HepG2 (cell line): ENCODE measurements around the gene CAMK2G. TPM values are rescaled to one million over a fixed set of nuclear protein-coding genes. Genes with fewer than 3 reads are reported as not detected.

Experiments
- ATAC-seq: fragments of 200-7000 bp; cut with Tn5 transposase; 3 replicates; pipeline ENCODE4 v1.9.1; 2020; ENCODE audit warnings: mild to moderate bottlenecking, moderate library complexity
- BruUV-seq: library from RNA; stranded (reverse); fragments of 400-500 nt; replicated peaks from 2 replicates; lab custom pipeline; 2021; lab: Mats Ljungman, UMichigan
- CTCF ChIA-PET: fragments of 300-600 bp; formaldehyde crosslinking; extraction: SDS; loops from one replicate; lab custom pipeline; 2021; ENCODE audit warnings: low total read pairs, inconsistent platforms, low intra/inter-chr PET ratio; lab: Yijun Ruan, JAX
- POLR2A ChIA-PET: fragments of 350-600 bp; sonication (Branson Sonifier 250); formaldehyde crosslinking; loops from one replicate; lab custom pipeline; 2020; ENCODE audit warnings: antibody characterized with exemption, inconsistent platforms; lab: Yijun Ruan, JAX
- DNase-seq: peaks from one replicate; pipeline ENCODE4 v3.0.0-alpha.2; 2015; ENCODE audit warnings: low spot score
- FAIRE-seq: peaks from 3 replicates; lab custom pipeline; 2011; peaks lifted over from hg19 to GRCh38; lab: Jason Lieb, UNC
- H2AFZ ChIP-seq: one replicate; pipeline ENCODE4 v1.6.1; 2011; ENCODE audit warnings: low read length, inconsistent platforms
- H3K27ac ChIP-seq: fragments of 300-600 bp; 3 replicates; pipeline ENCODE4 v1.8.0; 2011; ENCODE audit warnings: mixed run types, mild to moderate bottlenecking, mixed read lengths, low read length, inconsistent platforms; ENCODE audit not compliant: insufficient read depth; ENCODE audit errors: extremely low read length
- H3K27me3 ChIP-seq, 2 experiments: fragments of 200-600 bp in 1 of 2; 2 replicates in 1 of 2; 3 replicates in 1 of 2; pipeline versions ENCODE4 v1.6.0 to v1.8.0; 2011; ENCODE audit warnings: low read length in 2 of 2, mild to moderate bottlenecking in 2 of 2, moderate library complexity in 2 of 2, inconsistent platforms in 1 of 2; ENCODE audit not compliant: insufficient read depth in 2 of 2, control insufficient read depth in 1 of 2
- H3K36me3 ChIP-seq, 2 experiments: fragments of 200-600 bp in 1 of 2; replicated peaks in 1 of 2; 2 replicates in 1 of 2; 3 replicates in 1 of 2; pipeline versions ENCODE4 v1.5.1 to v1.8.0; 2011; ENCODE audit warnings: low read length in 2 of 2, inconsistent platforms in 1 of 2; ENCODE audit not compliant: insufficient read depth in 2 of 2, control insufficient read depth in 1 of 2
- H3K4me1 ChIP-seq: 2 replicates; pipeline ENCODE4 v1.5.1; 2012; ENCODE audit warnings: low read length, inconsistent platforms; ENCODE audit not compliant: insufficient read depth
- H3K4me2 ChIP-seq: 2 replicates; pipeline ENCODE4 v1.6.0; 2011; ENCODE audit warnings: low read depth, low read length, inconsistent platforms
- H3K4me3 ChIP-seq, 3 experiments: fragments of 200-600 bp in 1 of 3; sonication (generic), shearing (Covaris generic) in 1 of 3; replicated peaks in 1 of 3; 2 replicates each; pipeline ENCODE4 v1.5.1; 2011 to 2016; ENCODE audit warnings: low read length in 3 of 3, inconsistent platforms in 2 of 3, low read depth in 2 of 3, mild to moderate bottlenecking in 2 of 3, control low read depth in 1 of 3, mixed read lengths in 1 of 3; ENCODE audit not compliant: insufficient read depth in 1 of 3
- H3K79me2 ChIP-seq: one replicate; pipeline ENCODE4 v1.6.1; 2011; ENCODE audit warnings: low read length, inconsistent platforms; ENCODE audit not compliant: insufficient read depth
- H3K9ac ChIP-seq: 2 replicates; pipeline ENCODE4 v1.6.0; 2011; ENCODE audit warnings: mild to moderate bottlenecking, low read depth, low read length, inconsistent platforms; ENCODE audit not compliant: insufficient read depth
- H3K9me3 ChIP-seq: 2 replicates; pipeline ENCODE4 v1.5.1; 2012; ENCODE audit warnings: mild to moderate bottlenecking, low read length
- H4K20me1 ChIP-seq: 2 replicates; pipeline ENCODE4 v1.6.0; 2011; ENCODE audit warnings: inconsistent platforms, mild to moderate bottlenecking, low read length, moderate library complexity; ENCODE audit not compliant: insufficient read depth
- KLF6 ChIP-seq: IDR thresholded peaks from 2 replicates; pipeline ENCODE4 v1.8.0; 2016; ENCODE audit warnings: missing biosample characterization, missing genetic modification reagents
- RFX5 ChIP-seq: IDR thresholded peaks from 2 replicates; pipeline ENCODE4 v1.6.1; 2011; ENCODE audit warnings: low read depth, low read length, improper control_type of control experiment
- RFXAP ChIP-seq: sonication (generic); formaldehyde crosslinking; IDR thresholded peaks from 2 replicates; pipeline ENCODE4 v1.4.0; 2020; ENCODE audit warnings: missing genetic modification reagents, borderline replicate concordance
- TCF7L2 ChIP-seq: IDR thresholded peaks from 2 replicates; pipeline ENCODE4 v1.6.1; 2011; ENCODE audit warnings: mild to moderate bottlenecking, low read depth, low read length, moderate library complexity
- ZNF232 ChIP-seq: sonication (generic); formaldehyde crosslinking; IDR thresholded peaks from 2 replicates; pipeline ENCODE4 v1.4.0; 2020; ENCODE audit warnings: missing genetic modification reagents, borderline replicate concordance
- ZNF343 ChIP-seq: sonication (generic); formaldehyde crosslinking; IDR thresholded peaks from 2 replicates; pipeline ENCODE4 v1.4.0; 2020; ENCODE audit warnings: mild to moderate bottlenecking, missing genetic modification reagents
- ZNF660 ChIP-seq: sonication (generic); formaldehyde crosslinking; IDR thresholded peaks from 2 replicates; pipeline ENCODE4 v1.5.1; 2020; ENCODE audit warnings: mild to moderate bottlenecking, low read depth, missing genetic modification reagents, borderline replicate concordance
- ZNF782 ChIP-seq: sonication (generic); formaldehyde crosslinking; IDR thresholded peaks from 2 replicates; pipeline ENCODE4 v1.4.0; 2020; ENCODE audit warnings: missing genetic modification reagents, mild to moderate bottlenecking, borderline replicate concordance
- ZNF878 ChIP-seq: sonication (generic); formaldehyde crosslinking; IDR thresholded peaks from 2 replicates; pipeline ENCODE4 v1.8.1; 2023; ENCODE audit warnings: mild to moderate bottlenecking, missing genetic modification reagents, moderate library complexity
- WGBS: methylation state at CpG from one replicate; pipeline ENCODE4 v1.1.6; 2017; ENCODE audit warnings: low lambda C conversion rate; 5-methylcytosine and 5-hydroxymethylcytosine counted together
- in situ Hi-C: cut with HindIII; loops from 2 replicates; pipeline ENCODE4 v1.10.0; 2017; ENCODE audit warnings: low pct_unique_long_range_greater_than_20kb; ENCODE audit not compliant: extremely low pct_ligation_motif_present
- intact Hi-C: fragments of 100-400 bp; cut with micrococcal nuclease; formaldehyde crosslinking; loops from one replicate; pipeline ENCODE4 v1.10.0; 2022; ENCODE audit not compliant: unreplicated experiment
- polyA plus RNA-seq, 8 experiments: library from polyadenylated mRNA; depleted of rRNA in 3 of 8; stranded (reverse) in 7 of 8; unstranded in 1 of 8; fragments of >200 nt; fragmentation: Illumina TruSeq in 4 of 8; extraction: Trizol in 4 of 8; gene quantifications; 2 replicates each; pipeline versions ENCODE4 v1.2.1 to v1.2.3, GENCODE V29; 2011 to 2016; ENCODE audit warnings: low read depth in 4 of 8, missing spikeins in 1 of 8, mixed read lengths in 1 of 8; ENCODE audit not compliant: insufficient read depth in 1 of 8
- total RNA-seq, 5 experiments: library from RNA; depleted of rRNA; stranded (reverse); fragments of >200 nt; fragmentation: Illumina TruSeq; extraction: Trizol; gene quantifications; 2 replicates each; pipeline ENCODE4 v1.2.3, GENCODE V29; 2016; ENCODE audit warnings: low read depth in 1 of 5
- TF ChIP-seq, protein P1 (sequence below): sonication (generic); formaldehyde crosslinking; IDR thresholded peaks from 2 replicates; pipeline ENCODE4 v1.4.0; 2020; ENCODE audit warnings: missing genetic modification reagents
- TF ChIP-seq, protein P2 (sequence below): sonication (generic); formaldehyde crosslinking; IDR thresholded peaks from 2 replicates; pipeline ENCODE4 v1.4.0; 2020; ENCODE audit warnings: missing genetic modification reagents
- TF ChIP-seq, protein P3 (sequence below): sonication (generic); formaldehyde crosslinking; IDR thresholded peaks from 2 replicates; pipeline ENCODE4 v1.4.0; 2020; ENCODE audit warnings: missing genetic modification reagents, borderline replicate concordance
- TF ChIP-seq, protein P4 (sequence below): IDR thresholded peaks from 2 replicates; pipeline ENCODE4 v1.6.1; 2016

Gene CAMK2G
- total and polyA plus RNA-seq, 2 of the 13 experiments (the other 11 are each of a cell fraction or from before 2014, with no cell fraction given): 15.9 to 18.8 TPM

DNA sequence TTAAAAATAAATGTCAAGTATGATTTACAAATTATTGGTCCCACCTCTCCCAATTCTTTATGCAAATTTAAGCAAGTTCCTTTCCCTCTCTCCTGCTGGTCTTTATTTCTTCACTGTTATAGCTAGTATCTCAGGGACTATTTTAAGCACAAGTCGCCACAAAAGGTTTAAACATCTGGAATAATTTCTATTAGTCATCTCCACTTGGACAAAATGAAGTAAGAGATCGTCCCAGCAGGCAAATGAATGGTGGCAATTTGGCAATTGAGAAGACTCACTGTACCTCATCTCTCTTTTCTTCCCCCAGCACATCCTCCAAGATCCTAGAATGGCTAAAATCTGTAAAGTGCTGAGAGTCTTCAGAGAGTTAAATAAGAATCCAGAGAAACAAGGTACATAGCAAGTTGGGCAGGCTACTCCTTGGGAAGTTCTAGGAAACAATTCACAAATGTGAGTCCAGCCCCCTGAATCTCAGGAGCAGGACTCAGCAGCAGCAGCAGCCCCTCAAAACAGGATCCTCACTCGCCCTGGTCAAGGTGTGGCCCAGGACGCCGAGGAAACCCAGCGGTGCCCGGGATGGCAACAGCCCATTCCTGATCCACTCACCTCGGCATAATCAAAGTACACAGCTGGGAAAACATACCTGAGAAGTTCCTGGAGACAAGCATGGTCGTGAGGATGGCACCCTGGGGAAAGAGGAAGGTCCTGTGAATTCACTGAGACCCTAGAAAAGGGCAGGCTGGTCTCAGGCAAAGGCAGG lies 32.6 kb downstream of the CAMK2G start:
- peaks cover 6 to 35% of the 10 kb centered on the region in 2 experiments for H3K36me3 ChIP-seq
- TF ChIP-seq ZNF660 (CRISPR knock-in tag) (no peak), RFX5 (no peak), KLF6 (CRISPR knock-in tag) (no peak), ZNF782 (no peak), TCF7L2 (no peak), ZNF232 (CRISPR knock-in tag) (no peak), ZNF878 (CRISPR knock-in tag) (no peak), RFXAP (no peak), ZNF343 (CRISPR knock-in tag) (no peak)
- TF ChIP-seq, protein P1, sequence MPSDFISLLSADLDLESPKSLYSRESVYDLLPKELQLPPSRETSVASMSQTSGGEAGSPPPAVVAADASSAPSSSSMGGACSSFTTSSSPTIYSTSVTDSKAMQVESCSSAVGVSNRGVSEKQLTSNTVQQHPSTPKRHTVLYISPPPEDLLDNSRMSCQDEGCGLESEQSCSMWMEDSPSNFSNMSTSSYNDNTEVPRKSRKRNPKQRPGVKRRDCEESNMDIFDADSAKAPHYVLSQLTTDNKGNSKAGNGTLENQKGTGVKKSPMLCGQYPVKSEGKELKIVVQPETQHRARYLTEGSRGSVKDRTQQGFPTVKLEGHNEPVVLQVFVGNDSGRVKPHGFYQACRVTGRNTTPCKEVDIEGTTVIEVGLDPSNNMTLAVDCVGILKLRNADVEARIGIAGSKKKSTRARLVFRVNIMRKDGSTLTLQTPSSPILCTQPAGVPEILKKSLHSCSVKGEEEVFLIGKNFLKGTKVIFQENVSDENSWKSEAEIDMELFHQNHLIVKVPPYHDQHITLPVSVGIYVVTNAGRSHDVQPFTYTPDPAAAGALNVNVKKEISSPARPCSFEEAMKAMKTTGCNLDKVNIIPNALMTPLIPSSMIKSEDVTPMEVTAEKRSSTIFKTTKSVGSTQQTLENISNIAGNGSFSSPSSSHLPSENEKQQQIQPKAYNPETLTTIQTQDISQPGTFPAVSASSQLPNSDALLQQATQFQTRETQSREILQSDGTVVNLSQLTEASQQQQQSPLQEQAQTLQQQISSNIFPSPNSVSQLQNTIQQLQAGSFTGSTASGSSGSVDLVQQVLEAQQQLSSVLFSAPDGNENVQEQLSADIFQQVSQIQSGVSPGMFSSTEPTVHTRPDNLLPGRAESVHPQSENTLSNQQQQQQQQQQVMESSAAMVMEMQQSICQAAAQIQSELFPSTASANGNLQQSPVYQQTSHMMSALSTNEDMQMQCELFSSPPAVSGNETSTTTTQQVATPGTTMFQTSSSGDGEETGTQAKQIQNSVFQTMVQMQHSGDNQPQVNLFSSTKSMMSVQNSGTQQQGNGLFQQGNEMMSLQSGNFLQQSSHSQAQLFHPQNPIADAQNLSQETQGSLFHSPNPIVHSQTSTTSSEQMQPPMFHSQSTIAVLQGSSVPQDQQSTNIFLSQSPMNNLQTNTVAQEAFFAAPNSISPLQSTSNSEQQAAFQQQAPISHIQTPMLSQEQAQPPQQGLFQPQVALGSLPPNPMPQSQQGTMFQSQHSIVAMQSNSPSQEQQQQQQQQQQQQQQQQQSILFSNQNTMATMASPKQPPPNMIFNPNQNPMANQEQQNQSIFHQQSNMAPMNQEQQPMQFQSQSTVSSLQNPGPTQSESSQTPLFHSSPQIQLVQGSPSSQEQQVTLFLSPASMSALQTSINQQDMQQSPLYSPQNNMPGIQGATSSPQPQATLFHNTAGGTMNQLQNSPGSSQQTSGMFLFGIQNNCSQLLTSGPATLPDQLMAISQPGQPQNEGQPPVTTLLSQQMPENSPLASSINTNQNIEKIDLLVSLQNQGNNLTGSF (CRISPR knock-in tag): no peak
- TF ChIP-seq, protein P2, sequence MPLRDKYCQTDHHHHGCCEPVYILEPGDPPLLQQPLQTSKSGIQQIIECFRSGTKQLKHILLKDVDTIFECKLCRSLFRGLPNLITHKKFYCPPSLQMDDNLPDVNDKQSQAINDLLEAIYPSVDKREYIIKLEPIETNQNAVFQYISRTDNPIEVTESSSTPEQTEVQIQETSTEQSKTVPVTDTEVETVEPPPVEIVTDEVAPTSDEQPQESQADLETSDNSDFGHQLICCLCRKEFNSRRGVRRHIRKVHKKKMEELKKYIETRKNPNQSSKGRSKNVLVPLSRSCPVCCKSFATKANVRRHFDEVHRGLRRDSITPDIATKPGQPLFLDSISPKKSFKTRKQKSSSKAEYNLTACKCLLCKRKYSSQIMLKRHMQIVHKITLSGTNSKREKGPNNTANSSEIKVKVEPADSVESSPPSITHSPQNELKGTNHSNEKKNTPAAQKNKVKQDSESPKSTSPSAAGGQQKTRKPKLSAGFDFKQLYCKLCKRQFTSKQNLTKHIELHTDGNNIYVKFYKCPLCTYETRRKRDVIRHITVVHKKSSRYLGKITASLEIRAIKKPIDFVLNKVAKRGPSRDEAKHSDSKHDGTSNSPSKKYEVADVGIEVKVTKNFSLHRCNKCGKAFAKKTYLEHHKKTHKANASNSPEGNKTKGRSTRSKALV: no peak
- TF ChIP-seq, protein P3, sequence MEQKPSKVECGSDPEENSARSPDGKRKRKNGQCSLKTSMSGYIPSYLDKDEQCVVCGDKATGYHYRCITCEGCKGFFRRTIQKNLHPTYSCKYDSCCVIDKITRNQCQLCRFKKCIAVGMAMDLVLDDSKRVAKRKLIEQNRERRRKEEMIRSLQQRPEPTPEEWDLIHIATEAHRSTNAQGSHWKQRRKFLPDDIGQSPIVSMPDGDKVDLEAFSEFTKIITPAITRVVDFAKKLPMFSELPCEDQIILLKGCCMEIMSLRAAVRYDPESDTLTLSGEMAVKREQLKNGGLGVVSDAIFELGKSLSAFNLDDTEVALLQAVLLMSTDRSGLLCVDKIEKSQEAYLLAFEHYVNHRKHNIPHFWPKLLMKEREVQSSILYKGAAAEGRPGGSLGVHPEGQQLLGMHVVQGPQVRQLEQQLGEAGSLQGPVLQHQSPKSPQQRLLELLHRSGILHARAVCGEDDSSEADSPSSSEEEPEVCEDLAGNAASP (CRISPR knock-in tag): no peak
- TF ChIP-seq, protein P4, sequence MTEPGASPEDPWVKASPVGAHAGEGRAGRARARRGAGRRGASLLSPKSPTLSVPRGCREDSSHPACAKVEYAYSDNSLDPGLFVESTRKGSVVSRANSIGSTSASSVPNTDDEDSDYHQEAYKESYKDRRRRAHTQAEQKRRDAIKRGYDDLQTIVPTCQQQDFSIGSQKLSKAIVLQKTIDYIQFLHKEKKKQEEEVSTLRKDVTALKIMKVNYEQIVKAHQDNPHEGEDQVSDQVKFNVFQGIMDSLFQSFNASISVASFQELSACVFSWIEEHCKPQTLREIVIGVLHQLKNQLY: no peak

More for the DNA sequence above, 32.6 kb downstream of the CAMK2G start:
- Histone ChIP-seq H3K79me2 (no peaks in the 10 kb centered on the region), H3K9ac (no peak overlapping the region), H2AFZ (no peak overlapping the region), H3K27me3 (no peaks in the 10 kb centered on the region), H3K9me3 (no peaks in the 10 kb centered on the region), H4K20me1 (no peaks in the 10 kb centered on the region), H3K4me2 (peak overlapping the region; percentile 74; the same call in 1 of the 2 replicates), H3K4me1 (peaks cover 59% of the 10 kb centered on the region), H3K4me3 (no peak overlapping the region), H3K27ac (peak overlapping the region; percentile 98)
- in situ Hi-C loops (no loop called here), intact Hi-C loops (no loop called here)
- ChIA-PET CTCF (no interaction called here), POLR2A (interaction anchor here (1.9 to 2.1 kb wide), 2 partner anchors 32 to 33 kb away, joined by 23 read pairs; partner anchors contain the start of gene CAMK2G)
- no peak for ATAC-seq
- no peak for FAIRE-seq
- no TSS peak for BruUV-seq
- WGBS: 95% methylated on average over 9 of the region's 9 CpGs
- no peak for DNase-seq
